Stimulated activated CD8-positive, alpha-beta memory T cell treated with anti-CD3 and anti-CD28 coated beads, Interleukin-12 subunit alpha, Interleukin-12 subunit beta, amount 100 ng/mL, for 24 hours (primary cell): ENCODE measurements around the gene SLC17A1.

Experiments
- DNase-seq: peaks from one replicate; pipeline ENCODE4 v3.0.0-alpha.2; 2020; ENCODE audit errors: extremely low read depth

SLC17A1 gene

GRCh38 chr6:25832670-25833069 is 818 bp upstream of the SLC17A1 start:
- no peak for DNase-seq

- DNase-seq, result no peak
Observed at GRCh38 chr6:25832307-25832662, 433 bp upstream of the SLC17A1 start.

- no peak for DNase-seq
Observed at GRCh38 chr6:25830458-25830857, 1.4 kb downstream of the SLC17A1 start.

- DNase-seq, result no peak
Observed at GRCh38 chr6:25829375-25829774, 2.5 kb downstream of the SLC17A1 start.

- no peak for DNase-seq
Observed at GRCh38 chr6:25821341-25821740, 10.5 kb downstream of the SLC17A1 start.

GRCh38 chr6:25816252-25816651 is 15.6 kb downstream of the SLC17A1 start:
- DNase-seq, result no peak

GRCh38 chr6:25815194-25815593 is 16.7 kb downstream of the SLC17A1 start:
- DNase-seq, result no peak

- DNase-seq, result no peak
Observed at GRCh38 chr6:25804804-25805203, 27.0 kb downstream of the SLC17A1 start.

GRCh38 chr6:25801436-25801835 is 30.4 kb downstream of the SLC17A1 start:
- no peak for DNase-seq

- no peak for DNase-seq
Observed at GRCh38 chr6:25794784-25795183, 37.1 kb downstream of the SLC17A1 start.

- no peak for DNase-seq
Observed at GRCh38 chr6:25793970-25794369, 37.9 kb downstream of the SLC17A1 start.

- DNase-seq, result no peak
Observed at GRCh38 chr6:25792016-25792415, 39.8 kb downstream of the SLC17A1 start.

- no peak for DNase-seq
Observed at GRCh38 chr6:25789475-25789874, 42.4 kb downstream of the SLC17A1 start.

- DNase-seq, result no peak
Observed at GRCh38 chr6:25788305-25788922, 43.4 kb downstream of the SLC17A1 start.

- no peak for DNase-seq
Observed at GRCh38 chr6:25787428-25787827, 44.4 kb downstream of the SLC17A1 start.

GRCh38 chr6:25781134-25781533 is 50.7 kb downstream of the SLC17A1 start:
- DNase-seq, result no peak

GRCh38 chr6:25777856-25778649 is 53.8 kb downstream of the SLC17A1 start:
- DNase-seq, result no peak

- no peak for DNase-seq
Observed at GRCh38 chr6:25777031-25777430, 54.8 kb downstream of the SLC17A1 start.

GRCh38 chr6:25774120-25774715 is 57.6 kb downstream of the SLC17A1 start:
- DNase-seq, result no peak

GRCh38 chr6:25769983-25770382 is 61.9 kb downstream of the SLC17A1 start:
- DNase-seq, result no peak

GRCh38 chr6:25768566-25768965 is 63.3 kb downstream of the SLC17A1 start:
- DNase-seq, result no peak

- DNase-seq, result no peak
Observed at GRCh38 chr6:25764611-25765010, 67.2 kb downstream of the SLC17A1 start.
